Keratinocyte (primary cell): ENCODE measurements around the gene PRKAB1. TPM values are rescaled to one million over a fixed set of nuclear protein-coding genes. Genes with fewer than 3 reads are reported as not detected.

ENCODE experiments used
- DNase-seq: peaks from one replicate; pipeline ENCODE4 v3.0.0-alpha.2; 2011; ENCODE audit warnings: low read depth, missing footprints, low spot score
- FAIRE-seq: peaks from 2 replicates; lab custom pipeline; 2011; peaks lifted over from hg19 to GRCh38; lab: Jason Lieb, UNC
- H2AFZ ChIP-seq: 2 replicates; pipeline ENCODE4 v1.6.0; 2012; ENCODE audit warnings: low read length, control low read depth, inconsistent platforms; ENCODE audit not compliant: control insufficient read depth
- H3K27ac ChIP-seq: 2 replicates; pipeline ENCODE4 v1.5.1; 2011; ENCODE audit warnings: low read length; ENCODE audit not compliant: control insufficient read depth, insufficient read depth
- H3K27me3 ChIP-seq: 3 replicates; pipeline ENCODE4 v1.6.0; 2011; ENCODE audit warnings: low read length; ENCODE audit not compliant: control insufficient read depth, insufficient read depth; ENCODE audit errors: extremely low read depth
- H3K36me3 ChIP-seq, 2 experiments: 2 replicates in 1 of 2; 3 replicates in 1 of 2; pipeline ENCODE4 v1.5.1; 2011; ENCODE audit warnings: low read length in 2 of 2, mild to moderate bottlenecking in 1 of 2; ENCODE audit not compliant: control insufficient read depth in 2 of 2, insufficient read depth in 2 of 2; ENCODE audit errors: extremely low read depth in 1 of 2
- H3K4me1 ChIP-seq: 3 replicates; pipeline ENCODE4 v1.5.1; 2011; ENCODE audit warnings: low read length; ENCODE audit not compliant: control insufficient read depth, insufficient read depth; ENCODE audit errors: extremely low read depth
- H3K4me2 ChIP-seq: 3 replicates; pipeline ENCODE4 v1.6.0; 2011; ENCODE audit warnings: low read depth, low read length; ENCODE audit not compliant: control insufficient read depth, insufficient read depth; ENCODE audit errors: extremely low read depth
- H3K4me3 ChIP-seq, 3 experiments: fragments of 200-600 bp in 1 of 3; sonication (generic) in 1 of 3; 2 replicates in 2 of 3; 3 replicates in 1 of 3; pipeline ENCODE4 v1.5.1; 2011 to 2016; ENCODE audit warnings: low read length in 3 of 3, mild to moderate bottlenecking in 3 of 3, control low read depth in 2 of 3, inconsistent platforms in 1 of 3, low read depth in 1 of 3, mixed read lengths in 1 of 3, mixed run types in 1 of 3, moderate library complexity in 1 of 3; ENCODE audit not compliant: control insufficient read depth in 2 of 3, insufficient read depth in 2 of 3; ENCODE audit errors: extremely low read depth in 1 of 3
- H3K79me2 ChIP-seq: 2 replicates; pipeline ENCODE4 v1.6.0; 2012; ENCODE audit warnings: low read length; ENCODE audit not compliant: control insufficient read depth, insufficient read depth
- H3K9ac ChIP-seq: 3 replicates; pipeline ENCODE4 v1.6.0; 2011; ENCODE audit warnings: low read length; ENCODE audit not compliant: control insufficient read depth, insufficient read depth; ENCODE audit errors: extremely low read depth
- H3K9me1 ChIP-seq: 3 replicates; pipeline ENCODE4 v1.6.0; 2011; ENCODE audit warnings: low read length; ENCODE audit not compliant: control insufficient read depth, insufficient read depth; ENCODE audit errors: extremely low read depth
- H3K9me3 ChIP-seq: 2 replicates; pipeline ENCODE4 v1.5.1; 2012; ENCODE audit warnings: low read depth, low read length; ENCODE audit not compliant: control insufficient read depth
- H4K20me1 ChIP-seq: 3 replicates; pipeline ENCODE4 v1.6.0; 2011; ENCODE audit warnings: low read length; ENCODE audit not compliant: control insufficient read depth, insufficient read depth; ENCODE audit errors: extremely low read depth
- EZH2 ChIP-seq: IDR thresholded peaks from one replicate; pipeline ENCODE4 v1.6.1; 2012; ENCODE audit warnings: inconsistent platforms, mild to moderate bottlenecking, low read length, moderate library complexity
- dilution Hi-C: fragments of 300-500 bp; cut with MboI; formaldehyde crosslinking; loops from one replicate; pipeline ENCODE4 v1.7.0; 2020; ENCODE audit warnings: low sequenced_read_pairs; ENCODE audit not compliant: extremely low pct_ligation_motif_present
- polyA plus RNA-seq, 5 experiments: library from polyadenylated mRNA; depleted of rRNA in 3 of 5; stranded (reverse) in 3 of 5; stranded (forward) in 1 of 5; unstranded in 1 of 5; fragments of >200 nt; gene quantifications; 1 replicate in 1 of 5; 2 replicates in 3 of 5; 3 replicates in 1 of 5; pipeline versions ENCODE4 v1.2.1 to v1.2.3, GENCODE V29; 2011 to 2012; ENCODE audit warnings: missing spikeins in 2 of 5, low read depth in 1 of 5, low replicate concordance in 1 of 5
- TF ChIP-seq, protein P1 (sequence below), 3 experiments: IDR thresholded peaks in 1 of 3; conservative IDR thresholded peaks in 1 of 3; optimal IDR thresholded peaks in 1 of 3; 2 replicates in 2 of 3; 3 replicates in 1 of 3; pipeline versions ENCODE3 to v1.5.1; 2011; ENCODE audit warnings: low read length in 3 of 3, mild to moderate bottlenecking in 3 of 3, moderate library complexity in 2 of 3, control low read depth in 1 of 3, inconsistent platforms in 1 of 3; ENCODE audit not compliant: insufficient read depth in 2 of 3; ENCODE audit errors: extremely low read depth in 1 of 3

The PRKAB1 gene
- polyA plus RNA-seq, 1 donor (not counting 4 experiments of a cell fraction or from before 2014, with no cell fraction given), result 22.0 TPM

DNA sequence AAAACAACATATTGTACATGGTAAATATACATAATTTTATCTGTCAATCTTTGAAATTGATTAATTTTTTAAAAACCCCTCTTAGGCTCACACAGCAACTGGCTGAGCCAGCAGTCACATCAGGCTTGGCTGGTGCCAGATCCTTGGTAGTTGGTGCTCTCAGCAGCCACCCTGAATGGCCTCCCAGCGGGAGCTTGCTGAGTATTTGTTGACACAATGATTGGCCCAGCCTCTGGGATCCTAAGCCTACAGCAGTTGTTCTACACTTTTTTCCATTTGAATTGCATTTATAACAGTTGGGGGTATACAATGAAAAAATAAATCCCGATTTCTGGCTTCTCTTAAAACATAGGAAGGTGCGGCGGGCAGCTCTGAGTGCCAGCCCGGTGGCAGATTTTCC, 11.1 kb downstream of the PRKAB1 start:
- dilution Hi-C loops, result no loop called here
- no peaks in the 10 kb centered on the region for H4K20me1 ChIP-seq
- H3K4me2 ChIP-seq, result no peak overlapping the region
- DNase-seq (no peak), FAIRE-seq (no peak)
- H3K36me3 ChIP-seq, result peaks cover 37 to 46% of the 10 kb centered on the region in 2 experiments
- H3K9me3 ChIP-seq, result no peaks in the 10 kb centered on the region
- no peak for TF ChIP-seq EZH2
- TF ChIP-seq, protein P1, sequence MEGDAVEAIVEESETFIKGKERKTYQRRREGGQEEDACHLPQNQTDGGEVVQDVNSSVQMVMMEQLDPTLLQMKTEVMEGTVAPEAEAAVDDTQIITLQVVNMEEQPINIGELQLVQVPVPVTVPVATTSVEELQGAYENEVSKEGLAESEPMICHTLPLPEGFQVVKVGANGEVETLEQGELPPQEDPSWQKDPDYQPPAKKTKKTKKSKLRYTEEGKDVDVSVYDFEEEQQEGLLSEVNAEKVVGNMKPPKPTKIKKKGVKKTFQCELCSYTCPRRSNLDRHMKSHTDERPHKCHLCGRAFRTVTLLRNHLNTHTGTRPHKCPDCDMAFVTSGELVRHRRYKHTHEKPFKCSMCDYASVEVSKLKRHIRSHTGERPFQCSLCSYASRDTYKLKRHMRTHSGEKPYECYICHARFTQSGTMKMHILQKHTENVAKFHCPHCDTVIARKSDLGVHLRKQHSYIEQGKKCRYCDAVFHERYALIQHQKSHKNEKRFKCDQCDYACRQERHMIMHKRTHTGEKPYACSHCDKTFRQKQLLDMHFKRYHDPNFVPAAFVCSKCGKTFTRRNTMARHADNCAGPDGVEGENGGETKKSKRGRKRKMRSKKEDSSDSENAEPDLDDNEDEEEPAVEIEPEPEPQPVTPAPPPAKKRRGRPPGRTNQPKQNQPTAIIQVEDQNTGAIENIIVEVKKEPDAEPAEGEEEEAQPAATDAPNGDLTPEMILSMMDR (optimal IDR thresholded peaks at IDR 0.05 in 1 of 3, IDR thresholded peaks at IDR 0.05 in 1 of 3, conservative IDR thresholded peaks at IDR 0.05 in 1 of 3; ENCODE audit: extremely low read depth in 1 of 3, insufficient read depth in 2 of 3, low read length in 3 of 3), result no peak
- no peaks in the 10 kb centered on the region for H3K27me3 ChIP-seq
- no peak overlapping the region for H3K4me3 ChIP-seq
- no peak overlapping the region for H3K27ac ChIP-seq
- no peaks in the 10 kb centered on the region for H3K79me2 ChIP-seq
- H3K9ac ChIP-seq, result no peak overlapping the region
- no peak overlapping the region for H2AFZ ChIP-seq
- no peaks in the 10 kb centered on the region for H3K4me1 ChIP-seq
- no peaks in the 10 kb centered on the region for H3K9me1 ChIP-seq

DNA sequence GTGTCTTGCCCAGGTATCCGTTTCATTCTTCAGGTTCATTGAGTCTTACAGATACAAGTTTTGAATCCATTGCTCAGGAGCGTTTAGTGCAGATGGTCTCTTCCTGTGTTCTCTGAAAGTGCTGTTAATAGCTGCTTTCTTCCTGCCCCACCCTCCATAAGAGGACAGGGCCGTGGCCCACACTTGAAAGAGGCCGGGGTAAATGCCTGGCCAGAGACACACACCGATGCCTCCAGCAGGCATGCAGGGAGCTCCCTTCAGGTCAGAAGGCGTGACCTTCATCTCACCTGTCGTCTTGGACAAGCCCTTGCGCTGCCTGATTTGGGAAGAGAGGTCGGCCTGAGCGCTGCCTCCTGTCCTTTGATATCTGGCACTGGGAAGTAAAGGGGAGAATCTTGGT, 11.6 kb downstream of the PRKAB1 start:
- no peak overlapping the region for H3K4me2 ChIP-seq
- TF ChIP-seq, protein P1 (optimal IDR thresholded peaks at IDR 0.05 in 1 of 3, IDR thresholded peaks at IDR 0.05 in 1 of 3, conservative IDR thresholded peaks at IDR 0.05 in 1 of 3; ENCODE audit: extremely low read depth in 1 of 3, insufficient read depth in 2 of 3, low read length in 3 of 3), result no peak
- no peak for TF ChIP-seq EZH2
- DNase-seq (no peak), FAIRE-seq (no peak)
- no peak overlapping the region for H3K27ac ChIP-seq
- H4K20me1 ChIP-seq, result no peaks in the 10 kb centered on the region
- H3K4me3 ChIP-seq, result no peak overlapping the region
- dilution Hi-C loops, result no loop called here
- peaks cover 36 to 44% of the 10 kb centered on the region in 2 experiments for H3K36me3 ChIP-seq
- no peak overlapping the region for H3K9ac ChIP-seq
- no peaks in the 10 kb centered on the region for H3K9me1 ChIP-seq
- H3K9me3 ChIP-seq, result no peaks in the 10 kb centered on the region
- H2AFZ ChIP-seq, result no peak overlapping the region
- no peaks in the 10 kb centered on the region for H3K79me2 ChIP-seq
- no peaks in the 10 kb centered on the region for H3K27me3 ChIP-seq
- H3K4me1 ChIP-seq, result no peaks in the 10 kb centered on the region
